ENCODE measurements around the gene CAPN13. TPM values are rescaled to one million over a fixed set of nuclear protein-coding genes. Genes with fewer than 3 reads are reported as not detected.

Gene CAPN13
- total RNA-seq, 1 experiment from 2014 or later = 5.7 TPM

DNA sequence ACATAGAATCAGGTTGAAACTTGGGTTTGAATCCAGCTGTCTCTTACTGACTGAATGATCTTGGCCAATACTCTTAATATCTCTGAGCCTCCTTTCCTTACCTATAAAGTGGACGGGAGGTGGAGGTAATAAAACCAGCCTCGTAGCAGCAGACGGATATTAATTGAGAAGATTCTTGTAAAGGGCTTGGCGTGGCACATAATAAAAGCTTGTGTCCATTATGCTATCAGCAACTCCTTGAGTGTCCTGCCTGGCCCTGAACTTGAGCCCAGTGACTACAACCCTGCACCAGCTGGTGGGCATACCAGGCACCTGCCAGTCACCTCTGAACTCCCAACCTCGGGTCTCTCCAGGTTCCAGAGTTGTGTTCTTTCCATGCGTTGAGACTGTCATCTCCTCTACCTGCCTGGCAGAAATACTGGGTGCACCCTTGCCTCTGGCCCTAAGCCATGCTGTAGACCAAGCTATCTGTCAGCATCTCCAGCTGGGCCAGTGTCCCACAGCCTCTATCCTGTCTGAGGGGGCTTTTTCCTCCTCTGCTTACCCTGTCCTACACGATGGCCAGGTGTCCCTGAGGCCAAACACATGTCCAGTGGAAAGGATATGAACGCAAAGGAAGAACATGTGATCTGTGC, 9.7 kb downstream of the CAPN13 start:
- H3K27me3 ChIP-seq (ENCODE audit: insufficient read depth, low read length) = no peaks in the 10 kb centered on the region
- no peak overlapping the region for H2BK15ac ChIP-seq (ENCODE audit: low read depth, low read length)
- no peaks in the 10 kb centered on the region for H3K79me1 ChIP-seq (ENCODE audit: insufficient read depth, low read depth, low read length, poor library complexity, severe bottlenecking)
- Mint-ChIP-seq H3K9me3 (no peaks in the 10 kb centered on the region), H3K27ac (peak overlapping the region in 1 of 3 experiments; percentile 87; a peak in 3 of 7 replicates), H3K36me3 (ENCODE audit: insufficient read depth in 1 of 3, low read depth in 3 of 3) (no peaks in the 10 kb centered on the region), H3K4me3 (no peak overlapping the region), H3K27me3 (ENCODE audit: low read depth) (no peaks in the 10 kb centered on the region), H3K4me1 (peaks cover 28 to 31% of the 10 kb centered on the region in 2 experiments)
- H2BK5ac ChIP-seq (ENCODE audit: insufficient read length, low read length) = no peak overlapping the region
- H2BK20ac ChIP-seq (ENCODE audit: low read depth, low read length, poor library complexity, severe bottlenecking) = no peak overlapping the region
- H4K91ac ChIP-seq (ENCODE audit: insufficient read length, low read depth, low read length) = no peak overlapping the region
- no peak overlapping the region for H3K4me2 ChIP-seq (ENCODE audit: insufficient read depth, insufficient read length, low read length)
- no peak overlapping the region for H3K56ac ChIP-seq (ENCODE audit: insufficient read length, low read depth, low read length)
- H3K9me3 ChIP-seq (ENCODE audit: control insufficient read depth, low read depth, low read length) = no peaks in the 10 kb centered on the region
- no peaks in the 10 kb centered on the region for H3K23me2 ChIP-seq (ENCODE audit: insufficient read length, low read depth, low read length, poor library complexity, severe bottlenecking)
- no peak overlapping the region for H3K27ac ChIP-seq (ENCODE audit: insufficient read length, low read depth, low read length)
- H3K9ac ChIP-seq (ENCODE audit: extremely low read depth, insufficient read length, low read length) = no peak overlapping the region
- H2BK12ac ChIP-seq (ENCODE audit: insufficient read length, low read depth, low read length) = no peak overlapping the region
- no peak overlapping the region for H3K18ac ChIP-seq (ENCODE audit: insufficient read length, low read depth, low read length)
- no peak overlapping the region for H2AFZ ChIP-seq (ENCODE audit: low read length)
- H4K8ac ChIP-seq (replicated peaks; ENCODE audit: insufficient read length, low read depth, low read length) = no peak overlapping the region
- no CpG with 5 or more reads among the region's 8 CpGs for WGBS (ENCODE audit: extremely low coverage, insufficient read length, low lambda C conversion rate)
- no peak overlapping the region for H3K4ac ChIP-seq (ENCODE audit: low read depth, low read length)
- H2BK120ac ChIP-seq (ENCODE audit: low read depth, low read length, poor library complexity, severe bottlenecking) = no peak overlapping the region
- no peak overlapping the region for H3K23ac ChIP-seq (ENCODE audit: insufficient read length, low read depth, low read length)
- H3K4me1 ChIP-seq (ENCODE audit: insufficient read depth, low read length) = peaks cover 3% of the 10 kb centered on the region; the same call in 1 of the 2 replicates
- H3K79me2 ChIP-seq (ENCODE audit: insufficient read depth, low read length) = no peaks in the 10 kb centered on the region
- TF ChIP-seq, protein P1, sequence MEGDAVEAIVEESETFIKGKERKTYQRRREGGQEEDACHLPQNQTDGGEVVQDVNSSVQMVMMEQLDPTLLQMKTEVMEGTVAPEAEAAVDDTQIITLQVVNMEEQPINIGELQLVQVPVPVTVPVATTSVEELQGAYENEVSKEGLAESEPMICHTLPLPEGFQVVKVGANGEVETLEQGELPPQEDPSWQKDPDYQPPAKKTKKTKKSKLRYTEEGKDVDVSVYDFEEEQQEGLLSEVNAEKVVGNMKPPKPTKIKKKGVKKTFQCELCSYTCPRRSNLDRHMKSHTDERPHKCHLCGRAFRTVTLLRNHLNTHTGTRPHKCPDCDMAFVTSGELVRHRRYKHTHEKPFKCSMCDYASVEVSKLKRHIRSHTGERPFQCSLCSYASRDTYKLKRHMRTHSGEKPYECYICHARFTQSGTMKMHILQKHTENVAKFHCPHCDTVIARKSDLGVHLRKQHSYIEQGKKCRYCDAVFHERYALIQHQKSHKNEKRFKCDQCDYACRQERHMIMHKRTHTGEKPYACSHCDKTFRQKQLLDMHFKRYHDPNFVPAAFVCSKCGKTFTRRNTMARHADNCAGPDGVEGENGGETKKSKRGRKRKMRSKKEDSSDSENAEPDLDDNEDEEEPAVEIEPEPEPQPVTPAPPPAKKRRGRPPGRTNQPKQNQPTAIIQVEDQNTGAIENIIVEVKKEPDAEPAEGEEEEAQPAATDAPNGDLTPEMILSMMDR (conservative IDR thresholded peaks at IDR 0.05) = no peak
- H3T11ph ChIP-seq (ENCODE audit: low read length) = peak overlapping the region; percentile 41
- H4K5ac ChIP-seq (ENCODE audit: insufficient read length, low read depth, low read length) = no peak overlapping the region
- no peak overlapping the region for H2AK5ac ChIP-seq (ENCODE audit: insufficient read length, low read length)
- H3K14ac ChIP-seq (ENCODE audit: insufficient read depth, low read length) = peak overlapping the region; percentile 1; the same call in 1 of the 2 replicates
- H4K20me1 ChIP-seq (ENCODE audit: control insufficient read depth, insufficient read depth, insufficient read length) = no peaks in the 10 kb centered on the region
- no peak for DNase-seq
